K562 (cell line): ENCODE results near the gene NAT9. TPM values are rescaled to one million over a fixed set of nuclear protein-coding genes. Genes with fewer than 3 reads are reported as not detected.
A peak's percentile ranks its signal among the peaks of the same experiment; 100 is the strongest.

Source experiments
- FOXJ3 ChIP-seq: sonication (generic); formaldehyde crosslinking; IDR thresholded peaks from 2 replicates; pipeline ENCODE4 v1.4.0; 2020; ENCODE audit warnings: mild to moderate bottlenecking, missing genetic modification reagents
- GATAD2B ChIP-seq: fragments of 450-650 bp; IDR thresholded peaks from 2 replicates; pipeline ENCODE4 v1.6.1; 2017; ENCODE audit warnings: mild to moderate bottlenecking, borderline replicate concordance
- LARP7 ChIP-seq: fragments of 450-650 bp; IDR thresholded peaks from 2 replicates; pipeline ENCODE4 v1.6.1; 2016
- NCOA4 ChIP-seq: fragments of 450-650 bp; IDR thresholded peaks from 2 replicates; pipeline ENCODE4 v1.6.1; 2018; ENCODE audit warnings: mild to moderate bottlenecking; ENCODE audit not compliant: partially characterized antibody
- NCOA6 ChIP-seq: fragments of 450-650 bp; IDR thresholded peaks from 2 replicates; pipeline ENCODE4 v1.6.1; 2017; ENCODE audit warnings: mild to moderate bottlenecking
- NFE2L1 ChIP-seq: fragments of 450-650 bp; IDR thresholded peaks from 2 replicates; pipeline ENCODE4 v1.6.1; 2016; ENCODE audit warnings: missing genetic modification characterization, low read depth, mild to moderate bottlenecking, missing compliant biosample characterization, moderate library complexity, borderline replicate concordance
- NR2C1 ChIP-seq, 2 experiments: fragments of 450-650 bp; IDR thresholded peaks; 2 replicates each; pipeline ENCODE4 v1.6.1; 2017; ENCODE audit warnings: mild to moderate bottlenecking in 2 of 2, antibody characterized with exemption in 1 of 2, inconsistent platforms in 1 of 2, missing compliant biosample characterization in 1 of 2, missing genetic modification characterization in 1 of 2
- RBBP5 ChIP-seq: fragments of 200-600 bp; sonication (generic); IDR thresholded peaks from 2 replicates; pipeline ENCODE4 v1.6.1; 2012; ENCODE audit warnings: borderline replicate concordance, mild to moderate bottlenecking, low read length, control low read depth, inconsistent platforms; ENCODE audit not compliant: insufficient read depth, poor library complexity, severe bottlenecking
- RCOR1 ChIP-seq, 2 experiments: IDR thresholded peaks; 2 replicates each; pipeline ENCODE4 v1.6.1; 2012; ENCODE audit warnings: low read depth in 2 of 2, low read length in 2 of 2, borderline replicate concordance in 1 of 2, improper control_type of control experiment in 1 of 2
- TCF7 ChIP-seq: sonication (generic); IDR thresholded peaks from 2 replicates; pipeline ENCODE4 v1.6.1; 2016; ENCODE audit warnings: antibody characterized with exemption, borderline replicate concordance
- ZNF316 ChIP-seq: fragments of 450-650 bp; IDR thresholded peaks from 2 replicates; pipeline ENCODE4 v1.6.1; 2016
- ZNF764 ChIP-seq: fragments of 250-450 bp; sonication (Bioruptor Pico); IDR thresholded peaks from 2 replicates; pipeline ENCODE4 v1.4.0; 2020; ENCODE audit warnings: low read depth, mild to moderate bottlenecking, moderate library complexity
- polyA plus RNA-seq, 8 experiments: library from polyadenylated mRNA; depleted of rRNA in 4 of 8; stranded (reverse) in 5 of 8; unstranded in 3 of 8; fragments of >200 nt; fragmentation: Nextera tagmentation in 2 of 8; fragmentation: Illumina TruSeq in 1 of 8; extraction: Ambion mirVana in 2 of 8; extraction: Trizol in 1 of 8; gene quantifications; 2 replicates each; pipeline versions ENCODE4 v1.2.1 to v1.2.3, GENCODE V29; 2011 to 2014; ENCODE audit warnings: inconsistent platforms in 1 of 8, missing spikeins in 1 of 8
- total RNA-seq, 7 experiments: library from RNA; depleted of rRNA in 6 of 7; stranded (reverse); fragments of >200 nt in 6 of 7; fragmentation: Illumina TruSeq in 2 of 7; extraction: Trizol in 2 of 7; gene quantifications; 2 replicates each; pipeline versions ENCODE4 v1.2.1 to v1.2.3, GENCODE V29; 2011 to 2021; ENCODE audit warnings: low replicate concordance in 1 of 7
- TF ChIP-seq, protein P1 (sequence below): fragments of 200-800 bp; sonication (Bioruptor generic); IDR thresholded peaks from 2 replicates; pipeline ENCODE4 v1.6.1; 2017; ENCODE audit warnings: missing genetic modification characterization, missing compliant biosample characterization
- TF ChIP-seq, protein P2 (sequence below), 3 experiments: fragments of 200-800 bp in 1 of 3; fragments of 250-450 bp in 1 of 3; fragments of 450-650 bp in 1 of 3; sonication (Bioruptor Pico) in 1 of 3; sonication (Bioruptor generic) in 1 of 3; formaldehyde crosslinking in 1 of 3; IDR thresholded peaks; 2 replicates each; pipeline versions ENCODE4 v1.6.1 to v1.8.0; 2016 to 2022; ENCODE audit warnings: mild to moderate bottlenecking in 2 of 3, missing genetic modification characterization in 2 of 3, missing compliant biosample characterization in 1 of 3, moderate library complexity in 1 of 3
- TF ChIP-seq, protein P3 (sequence below), 2 experiments: IDR thresholded peaks; 2 replicates each; pipeline ENCODE4 v1.6.1; 2011; ENCODE audit warnings: borderline replicate concordance in 1 of 2, control low read depth in 1 of 2, low read depth in 1 of 2, low read length in 1 of 2, mild to moderate bottlenecking in 1 of 2, mixed read lengths in 1 of 2, moderate library complexity in 1 of 2; ENCODE audit not compliant: insufficient read depth in 1 of 2, insufficient read length in 1 of 2, poor library complexity in 1 of 2, severe bottlenecking in 1 of 2; ENCODE audit errors: extremely low read depth in 1 of 2
- TF ChIP-seq, protein P4 (sequence below): sonication (generic); formaldehyde crosslinking; IDR thresholded peaks from 2 replicates; pipeline ENCODE4 v1.8.1; 2022; ENCODE audit warnings: missing genetic modification reagents
- TF ChIP-seq, protein P5 (sequence below): IDR thresholded peaks from 2 replicates; pipeline ENCODE4 v1.6.1; 2016; ENCODE audit warnings: missing genetic modification characterization, missing compliant biosample characterization

The NAT9 gene
- total and polyA plus RNA-seq, 9 of the 15 experiments (the other 6 are each of a cell fraction or from before 2014, with no cell fraction given), result 4.2 to 63.6 (median 40.8) TPM

DNA sequence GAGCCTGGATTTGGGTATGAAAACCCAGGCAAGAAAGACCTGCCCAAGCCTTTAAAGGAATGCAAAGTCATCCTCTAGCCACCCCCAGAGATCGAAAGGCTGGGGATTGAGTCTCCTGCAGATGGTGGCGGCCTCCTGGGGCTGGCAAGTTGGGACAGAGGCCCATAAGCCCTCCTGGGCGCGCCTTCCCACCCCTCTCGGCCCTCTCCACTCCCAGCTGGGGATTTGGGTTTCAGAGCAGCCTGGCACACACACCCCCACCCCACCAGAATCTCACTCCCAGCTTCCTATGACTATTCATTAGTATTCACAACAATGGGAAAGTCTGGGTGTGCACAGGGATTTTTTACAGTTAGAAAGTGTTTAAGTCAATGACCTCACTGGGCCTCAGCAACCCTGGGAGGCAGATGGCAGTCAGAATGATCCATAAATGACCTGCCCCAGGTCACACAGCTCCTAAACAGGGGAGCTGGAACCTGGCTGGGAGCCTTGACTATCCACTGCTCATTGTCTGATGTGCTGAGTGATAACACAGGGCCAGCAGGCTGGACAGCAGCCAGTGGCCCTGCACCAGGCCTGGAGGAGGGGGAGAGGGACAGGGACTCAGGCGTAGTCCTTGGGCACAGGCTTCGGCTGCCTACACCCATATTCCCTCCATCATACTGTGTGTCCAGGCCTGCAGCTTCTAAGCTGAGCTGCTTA is 15.6 kb downstream of the NAT9 start (continued):
- TF ChIP-seq, protein P1, sequence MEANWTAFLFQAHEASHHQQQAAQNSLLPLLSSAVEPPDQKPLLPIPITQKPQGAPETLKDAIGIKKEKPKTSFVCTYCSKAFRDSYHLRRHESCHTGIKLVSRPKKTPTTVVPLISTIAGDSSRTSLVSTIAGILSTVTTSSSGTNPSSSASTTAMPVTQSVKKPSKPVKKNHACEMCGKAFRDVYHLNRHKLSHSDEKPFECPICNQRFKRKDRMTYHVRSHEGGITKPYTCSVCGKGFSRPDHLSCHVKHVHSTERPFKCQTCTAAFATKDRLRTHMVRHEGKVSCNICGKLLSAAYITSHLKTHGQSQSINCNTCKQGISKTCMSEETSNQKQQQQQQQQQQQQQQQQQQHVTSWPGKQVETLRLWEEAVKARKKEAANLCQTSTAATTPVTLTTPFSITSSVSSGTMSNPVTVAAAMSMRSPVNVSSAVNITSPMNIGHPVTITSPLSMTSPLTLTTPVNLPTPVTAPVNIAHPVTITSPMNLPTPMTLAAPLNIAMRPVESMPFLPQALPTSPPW (CRISPR knock-in tag), result peak; percentile 48; the same call in 1 of the 2 replicates
- no peak for TF ChIP-seq NCOA4
- no peak for TF ChIP-seq TCF7
- TF ChIP-seq, protein P2, sequence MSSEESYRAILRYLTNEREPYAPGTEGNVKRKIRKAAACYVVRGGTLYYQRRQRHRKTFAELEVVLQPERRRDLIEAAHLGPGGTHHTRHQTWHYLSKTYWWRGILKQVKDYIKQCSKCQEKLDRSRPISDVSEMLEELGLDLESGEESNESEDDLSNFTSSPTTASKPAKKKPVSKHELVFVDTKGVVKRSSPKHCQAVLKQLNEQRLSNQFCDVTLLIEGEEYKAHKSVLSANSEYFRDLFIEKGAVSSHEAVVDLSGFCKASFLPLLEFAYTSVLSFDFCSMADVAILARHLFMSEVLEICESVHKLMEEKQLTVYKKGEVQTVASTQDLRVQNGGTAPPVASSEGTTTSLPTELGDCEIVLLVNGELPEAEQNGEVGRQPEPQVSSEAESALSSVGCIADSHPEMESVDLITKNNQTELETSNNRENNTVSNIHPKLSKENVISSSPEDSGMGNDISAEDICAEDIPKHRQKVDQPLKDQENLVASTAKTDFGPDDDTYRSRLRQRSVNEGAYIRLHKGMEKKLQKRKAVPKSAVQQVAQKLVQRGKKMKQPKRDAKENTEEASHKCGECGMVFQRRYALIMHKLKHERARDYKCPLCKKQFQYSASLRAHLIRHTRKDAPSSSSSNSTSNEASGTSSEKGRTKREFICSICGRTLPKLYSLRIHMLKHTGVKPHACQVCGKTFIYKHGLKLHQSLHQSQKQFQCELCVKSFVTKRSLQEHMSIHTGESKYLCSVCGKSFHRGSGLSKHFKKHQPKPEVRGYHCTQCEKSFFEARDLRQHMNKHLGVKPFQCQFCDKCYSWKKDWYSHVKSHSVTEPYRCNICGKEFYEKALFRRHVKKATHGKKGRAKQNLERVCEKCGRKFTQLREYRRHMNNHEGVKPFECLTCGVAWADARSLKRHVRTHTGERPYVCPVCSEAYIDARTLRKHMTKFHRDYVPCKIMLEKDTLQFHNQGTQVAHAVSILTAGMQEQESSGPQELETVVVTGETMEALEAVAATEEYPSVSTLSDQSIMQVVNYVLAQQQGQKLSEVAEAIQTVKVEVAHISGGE (CRISPR knock-in tag; IDR thresholded peaks at IDR 0.05), result peak in 1 of 3 experiments; percentile 86; a peak in 1 of 6 replicates
- TF ChIP-seq, protein P3, sequence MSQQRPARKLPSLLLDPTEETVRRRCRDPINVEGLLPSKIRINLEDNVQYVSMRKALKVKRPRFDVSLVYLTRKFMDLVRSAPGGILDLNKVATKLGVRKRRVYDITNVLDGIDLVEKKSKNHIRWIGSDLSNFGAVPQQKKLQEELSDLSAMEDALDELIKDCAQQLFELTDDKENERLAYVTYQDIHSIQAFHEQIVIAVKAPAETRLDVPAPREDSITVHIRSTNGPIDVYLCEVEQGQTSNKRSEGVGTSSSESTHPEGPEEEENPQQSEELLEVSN (IDR thresholded peaks at IDR 0.05; ENCODE audit: borderline replicate concordance in 1 of 2, extremely low read depth in 1 of 2, insufficient read depth in 1 of 2, insufficient read length in 1 of 2, low read depth in 1 of 2, low read length in 1 of 2, poor library complexity in 1 of 2, severe bottlenecking in 1 of 2), result no peak
- no peak for TF ChIP-seq NR2C1 (IDR thresholded peaks at IDR 0.05)
- no peak for TF ChIP-seq NR2C1 (tag; IDR thresholded peaks at IDR 0.05)
- TF ChIP-seq, protein P4, sequence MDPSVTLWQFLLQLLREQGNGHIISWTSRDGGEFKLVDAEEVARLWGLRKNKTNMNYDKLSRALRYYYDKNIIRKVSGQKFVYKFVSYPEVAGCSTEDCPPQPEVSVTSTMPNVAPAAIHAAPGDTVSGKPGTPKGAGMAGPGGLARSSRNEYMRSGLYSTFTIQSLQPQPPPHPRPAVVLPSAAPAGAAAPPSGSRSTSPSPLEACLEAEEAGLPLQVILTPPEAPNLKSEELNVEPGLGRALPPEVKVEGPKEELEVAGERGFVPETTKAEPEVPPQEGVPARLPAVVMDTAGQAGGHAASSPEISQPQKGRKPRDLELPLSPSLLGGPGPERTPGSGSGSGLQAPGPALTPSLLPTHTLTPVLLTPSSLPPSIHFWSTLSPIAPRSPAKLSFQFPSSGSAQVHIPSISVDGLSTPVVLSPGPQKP (CRISPR knock-in tag), result no peak
- TF ChIP-seq NFE2L1, result peak; percentile 49; the same call in 1 of the 2 replicates
- TF ChIP-seq FOXJ3 (CRISPR knock-in tag), result no peak
- TF ChIP-seq LARP7, result no peak
- peak in 1 of 2 experiments; percentile 56; a peak in 1 of 4 replicates for TF ChIP-seq RCOR1 (IDR thresholded peaks at IDR 0.05; ENCODE audit: borderline replicate concordance in 1 of 2, low read depth in 2 of 2, low read length in 2 of 2)
- no peak for TF ChIP-seq NCOA6
- no peak for TF ChIP-seq ZNF764 (CRISPR knock-in tag)
- peak; percentile 65 for TF ChIP-seq ZNF316
- TF ChIP-seq, protein P5, sequence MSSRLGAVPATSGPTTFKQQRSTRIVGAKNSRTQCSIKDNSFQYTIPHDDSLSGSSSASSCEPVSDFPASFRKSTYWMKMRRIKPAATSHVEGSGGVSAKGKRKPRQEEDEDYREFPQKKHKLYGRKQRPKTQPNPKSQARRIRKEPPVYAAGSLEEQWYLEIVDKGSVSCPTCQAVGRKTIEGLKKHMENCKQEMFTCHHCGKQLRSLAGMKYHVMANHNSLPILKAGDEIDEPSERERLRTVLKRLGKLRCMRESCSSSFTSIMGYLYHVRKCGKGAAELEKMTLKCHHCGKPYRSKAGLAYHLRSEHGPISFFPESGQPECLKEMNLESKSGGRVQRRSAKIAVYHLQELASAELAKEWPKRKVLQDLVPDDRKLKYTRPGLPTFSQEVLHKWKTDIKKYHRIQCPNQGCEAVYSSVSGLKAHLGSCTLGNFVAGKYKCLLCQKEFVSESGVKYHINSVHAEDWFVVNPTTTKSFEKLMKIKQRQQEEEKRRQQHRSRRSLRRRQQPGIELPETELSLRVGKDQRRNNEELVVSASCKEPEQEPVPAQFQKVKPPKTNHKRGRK (tag), result no peak
- no peak for TF ChIP-seq GATAD2B
- peak; percentile 49 for TF ChIP-seq RBBP5
